Activated gamma-delta T cell (primary cell): ENCODE data around the gene GSX1.
"Not testable (repeated sequence)": the region's sequence is repeated elsewhere in the genome, so short reads cannot be mapped to it uniquely, and the experiment has no call there.

Experiments
- DNase-seq: peaks from one replicate; lab custom pipeline; 2025; lab: John Stamatoyannopoulos, UW

Gene GSX1

DNA sequence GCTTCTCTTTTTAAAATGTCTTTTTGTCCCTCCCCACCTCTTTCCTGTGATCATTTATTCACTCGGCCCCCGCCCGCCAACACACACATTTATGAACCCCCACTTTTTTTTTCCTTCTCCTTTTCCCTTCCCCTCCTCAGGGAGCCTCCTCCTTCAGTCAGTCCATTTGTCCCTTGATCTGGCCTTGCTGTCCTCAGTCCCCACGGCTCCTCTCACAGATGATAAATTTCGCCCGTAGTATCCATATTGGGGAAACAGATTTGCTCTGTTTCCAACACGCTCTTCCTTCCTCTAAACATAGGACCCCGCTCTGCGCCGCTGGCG is 2.0 kb downstream of the GSX1 start:
- no peak for DNase-seq

DNA sequence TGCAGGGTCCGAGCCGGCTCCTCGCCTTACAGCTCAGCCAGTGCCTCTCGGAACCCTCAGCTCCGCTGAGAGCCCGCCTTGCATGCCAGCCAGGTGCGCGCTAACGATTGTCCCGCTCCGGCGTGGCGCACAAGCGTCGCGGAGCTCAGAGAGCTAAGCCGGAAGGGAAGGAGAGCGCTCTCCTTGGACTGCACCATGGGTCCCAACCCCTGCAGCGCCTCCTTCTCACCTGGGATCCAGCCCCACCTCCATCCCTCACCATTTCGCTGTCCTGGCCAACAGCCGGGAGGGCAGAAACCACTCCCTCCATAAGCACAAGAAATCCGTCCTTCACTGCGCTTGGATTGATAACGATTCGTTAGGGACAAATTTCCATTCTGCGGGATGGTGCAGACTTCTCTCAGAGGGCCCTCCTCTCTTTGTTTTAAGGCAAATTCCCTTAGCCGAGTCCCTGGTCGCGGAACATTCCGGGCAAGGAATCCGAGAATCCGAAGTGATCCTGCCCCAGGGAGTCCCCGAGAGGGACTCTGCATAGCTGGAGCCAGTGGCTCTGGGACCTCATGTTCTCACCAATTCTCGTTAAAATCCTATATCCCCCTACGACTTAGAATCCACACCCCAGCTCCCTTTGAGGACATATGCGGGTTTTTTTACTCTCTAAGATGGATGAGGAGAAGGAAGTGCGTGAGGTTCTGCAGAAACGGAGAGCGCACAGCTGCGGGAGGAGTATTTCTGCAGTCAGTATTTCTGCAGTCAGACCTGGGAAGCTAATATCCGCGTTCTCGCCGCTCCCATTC is 2.8 kb downstream of the GSX1 start:
- DNase-seq = no peak

DNA sequence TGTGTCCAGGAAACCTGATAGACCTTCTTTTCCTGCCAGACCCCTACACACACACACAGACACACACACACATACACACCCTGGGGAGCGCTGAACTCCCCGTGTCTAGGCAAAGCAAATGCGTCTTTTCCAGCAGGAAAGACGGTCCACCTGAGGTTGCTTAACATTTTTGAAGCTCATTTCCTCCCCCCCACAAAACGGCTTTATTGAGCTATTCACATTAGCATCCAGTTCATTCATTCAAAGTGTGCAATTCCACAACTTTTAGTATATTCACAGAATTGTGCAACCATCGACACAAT is 3.4 kb downstream of the GSX1 start:
- DNase-seq = no peak

DNA sequence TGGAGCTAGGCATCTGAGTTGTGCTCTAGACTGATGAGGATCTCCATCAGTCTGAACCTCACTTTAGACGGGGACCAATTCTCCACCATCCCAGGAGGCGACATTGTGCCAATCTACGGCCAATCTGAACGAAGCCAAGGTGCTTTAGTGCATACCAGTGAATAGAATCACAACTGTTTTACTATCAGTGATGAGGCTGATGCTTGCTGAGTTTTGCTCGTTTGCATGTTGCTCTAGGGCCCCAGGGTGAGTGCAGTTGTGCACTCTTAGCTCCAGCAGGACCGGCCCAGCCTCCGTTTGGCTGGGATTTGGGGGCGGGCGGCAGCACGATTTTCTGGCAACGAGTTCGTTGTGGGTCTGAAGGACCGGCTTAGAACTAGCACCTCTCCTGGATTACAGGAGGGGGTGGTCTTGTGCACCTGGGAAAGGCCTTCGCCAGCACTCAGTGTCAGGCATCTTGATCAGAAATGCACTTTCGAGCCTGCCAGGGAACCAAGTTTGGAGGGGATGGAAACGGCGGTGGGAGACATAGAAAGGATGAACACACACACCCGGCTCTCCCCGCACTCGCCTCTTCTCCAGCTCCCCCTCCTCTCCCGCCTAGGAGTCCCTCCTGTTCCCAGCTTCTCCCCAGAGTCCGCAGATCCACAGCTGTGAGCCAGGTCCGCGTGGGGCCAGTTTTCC is 4.4 kb downstream of the GSX1 start:
- DNase-seq = no peak

DNA sequence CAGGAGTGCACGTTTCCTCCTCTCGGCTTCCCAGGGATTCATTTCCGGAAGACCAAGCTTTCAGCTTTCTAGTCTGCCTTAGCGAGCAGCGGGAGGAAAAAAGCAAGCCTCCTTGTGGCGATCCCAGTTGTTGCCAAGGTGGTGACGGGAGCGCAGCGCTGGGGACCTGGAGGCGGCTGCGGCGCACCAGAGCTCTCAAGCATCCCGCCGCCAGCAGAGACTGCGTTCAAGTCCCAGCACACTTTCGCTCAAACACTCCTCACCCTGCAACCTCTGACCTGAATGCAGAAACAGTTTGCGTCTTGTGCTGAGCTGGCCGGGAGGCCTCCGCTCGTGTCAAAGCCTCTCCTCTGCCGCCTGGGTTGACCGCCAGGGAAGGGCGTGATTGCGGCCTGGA is 4.9 kb downstream of the GSX1 start:
- DNase-seq = no peak

DNA sequence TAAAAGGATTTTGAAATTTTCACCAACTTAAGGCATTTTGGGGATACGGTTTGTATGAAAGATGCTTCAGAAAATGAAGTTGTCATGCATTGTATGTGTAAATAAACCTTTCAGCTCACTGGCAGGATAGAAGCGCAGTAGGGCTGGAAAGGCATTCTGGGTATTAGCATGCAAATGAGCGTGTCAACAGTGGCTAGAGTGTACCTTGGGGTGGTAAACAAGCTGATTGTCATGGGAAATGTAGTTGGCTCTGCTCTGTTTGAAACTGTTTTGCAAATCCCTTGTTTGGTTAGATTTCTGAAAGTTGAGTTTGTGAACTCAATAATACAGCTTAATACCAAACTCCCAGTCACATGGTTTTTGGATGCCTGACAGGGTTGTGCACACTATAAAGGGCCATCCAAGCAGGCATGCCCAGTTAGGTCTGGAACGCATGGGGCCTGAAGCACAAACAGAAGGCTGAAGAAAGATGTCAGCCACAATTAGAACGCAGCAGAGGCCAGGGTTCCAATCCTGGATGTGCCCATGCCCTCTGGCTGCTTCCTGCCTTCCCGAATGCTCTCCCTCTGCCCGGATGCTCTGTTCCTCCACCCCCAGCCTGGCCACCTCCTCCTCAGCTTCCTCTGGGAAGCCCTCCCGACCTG is 14.6 kb downstream of the GSX1 start:
- no peak for DNase-seq

DNA sequence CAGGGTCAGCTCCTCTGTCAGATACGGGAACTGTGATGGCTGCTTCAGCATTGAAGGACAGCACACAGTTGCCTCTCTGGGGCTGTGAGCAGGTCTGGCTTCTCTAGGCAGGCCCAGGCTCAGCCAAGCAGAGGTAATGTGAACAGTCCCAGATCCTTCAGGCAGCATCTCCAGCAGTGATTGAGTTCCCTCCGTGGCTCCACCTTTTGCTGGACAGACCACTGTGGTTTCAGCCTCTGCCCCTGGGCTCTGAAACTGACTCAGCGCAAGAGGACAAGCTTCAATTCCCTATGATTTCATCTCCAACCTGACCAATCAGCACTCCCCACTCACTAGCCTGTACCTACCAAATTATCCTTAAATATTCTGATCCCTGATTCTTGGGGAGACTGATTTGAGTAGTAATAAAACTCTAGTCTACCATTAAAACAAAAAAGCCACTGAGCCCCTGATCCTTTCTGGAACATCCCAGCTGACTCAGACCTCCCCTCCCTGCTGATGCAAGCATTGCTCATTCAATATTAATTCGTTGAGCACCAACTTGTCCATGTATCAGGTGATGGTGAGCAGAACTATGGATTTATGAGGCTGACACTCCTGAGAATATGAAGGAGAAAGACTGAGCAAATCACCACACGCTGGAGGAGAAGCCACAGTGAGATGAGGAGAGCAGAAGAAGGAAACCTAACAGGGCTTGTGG is 16.7 kb downstream of the GSX1 start:
- DNase-seq = no peak

DNA sequence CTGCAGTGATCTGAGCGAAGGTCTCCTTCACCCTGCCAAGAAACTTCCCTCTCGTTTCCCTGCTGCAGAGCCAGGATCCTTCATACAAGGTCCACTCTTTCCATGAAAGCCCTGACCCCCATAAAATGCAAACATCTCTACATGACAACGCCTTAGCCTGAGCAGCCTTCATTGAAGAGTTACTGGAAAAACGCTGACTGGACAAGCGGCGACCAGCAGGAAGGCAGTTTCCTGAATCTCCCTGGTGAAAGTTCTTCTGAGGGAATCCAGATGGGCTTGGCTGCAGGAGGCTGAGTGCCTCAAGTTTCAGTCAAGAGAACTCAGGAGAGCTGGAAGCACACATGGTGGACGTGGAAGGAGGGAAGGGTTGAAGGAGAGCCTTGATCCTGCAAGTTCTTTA is 17.7 kb downstream of the GSX1 start:
- DNase-seq = no peak

DNA sequence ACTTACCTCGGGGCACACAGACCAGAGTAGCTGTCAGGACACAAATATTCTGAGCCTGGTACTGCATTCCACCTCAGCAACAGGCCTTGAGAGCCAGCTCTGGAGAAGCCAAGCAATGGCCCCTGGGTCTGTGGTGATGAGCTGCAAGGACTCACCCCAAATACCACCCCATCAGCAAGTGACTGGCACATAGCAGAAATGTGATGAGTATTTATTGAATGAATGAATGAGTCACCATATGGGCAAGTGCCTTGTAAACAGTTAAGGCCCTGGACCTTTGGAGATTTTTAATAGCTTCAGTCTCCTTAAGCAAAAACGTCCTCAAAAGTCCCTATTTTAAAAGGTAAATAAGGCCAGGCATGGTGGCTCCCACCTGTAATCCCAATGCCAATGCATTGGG is 18.2 kb downstream of the GSX1 start:
- no peak for DNase-seq

DNA sequence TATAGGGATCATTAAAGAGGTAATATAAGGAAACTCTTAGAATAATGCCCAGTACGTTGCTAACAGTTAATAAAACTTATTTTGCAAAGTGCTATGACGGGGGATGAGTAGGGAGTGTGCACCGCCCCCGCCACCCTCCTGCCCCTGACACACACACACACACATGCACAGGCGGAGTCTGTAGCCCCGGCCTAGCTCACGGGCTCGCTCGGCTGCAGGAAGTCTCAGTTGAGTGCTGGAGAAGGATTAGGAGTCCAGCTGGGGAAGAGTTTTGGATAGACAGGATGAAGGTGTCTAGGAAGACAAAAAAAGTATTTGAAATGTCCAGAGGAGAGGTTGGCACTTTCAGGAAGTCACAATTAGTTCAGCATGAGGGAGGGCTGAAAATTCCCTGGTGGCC is 21.5 kb downstream of the GSX1 start:
- no peak for DNase-seq

DNA sequence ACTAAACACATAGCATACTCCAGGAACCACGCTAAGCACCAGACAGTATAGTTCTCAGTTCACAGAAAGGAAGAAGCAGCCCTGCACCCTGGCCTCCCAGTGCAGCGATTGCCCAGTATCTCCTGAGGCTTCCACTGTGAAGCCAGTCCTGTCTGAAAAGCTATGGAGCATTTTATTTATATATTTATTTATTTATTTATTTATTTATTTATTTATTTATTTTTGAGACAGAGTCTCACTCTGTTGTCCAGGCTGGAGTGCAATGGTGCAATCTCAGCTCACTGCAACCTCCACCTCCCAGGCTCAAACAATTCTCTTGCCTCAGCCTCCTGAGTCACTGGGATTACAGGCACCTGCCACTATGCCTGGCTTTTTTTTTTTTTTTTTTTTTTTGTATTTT is 25.5 kb downstream of the GSX1 start:
- not testable (repeated sequence) for DNase-seq

DNA sequence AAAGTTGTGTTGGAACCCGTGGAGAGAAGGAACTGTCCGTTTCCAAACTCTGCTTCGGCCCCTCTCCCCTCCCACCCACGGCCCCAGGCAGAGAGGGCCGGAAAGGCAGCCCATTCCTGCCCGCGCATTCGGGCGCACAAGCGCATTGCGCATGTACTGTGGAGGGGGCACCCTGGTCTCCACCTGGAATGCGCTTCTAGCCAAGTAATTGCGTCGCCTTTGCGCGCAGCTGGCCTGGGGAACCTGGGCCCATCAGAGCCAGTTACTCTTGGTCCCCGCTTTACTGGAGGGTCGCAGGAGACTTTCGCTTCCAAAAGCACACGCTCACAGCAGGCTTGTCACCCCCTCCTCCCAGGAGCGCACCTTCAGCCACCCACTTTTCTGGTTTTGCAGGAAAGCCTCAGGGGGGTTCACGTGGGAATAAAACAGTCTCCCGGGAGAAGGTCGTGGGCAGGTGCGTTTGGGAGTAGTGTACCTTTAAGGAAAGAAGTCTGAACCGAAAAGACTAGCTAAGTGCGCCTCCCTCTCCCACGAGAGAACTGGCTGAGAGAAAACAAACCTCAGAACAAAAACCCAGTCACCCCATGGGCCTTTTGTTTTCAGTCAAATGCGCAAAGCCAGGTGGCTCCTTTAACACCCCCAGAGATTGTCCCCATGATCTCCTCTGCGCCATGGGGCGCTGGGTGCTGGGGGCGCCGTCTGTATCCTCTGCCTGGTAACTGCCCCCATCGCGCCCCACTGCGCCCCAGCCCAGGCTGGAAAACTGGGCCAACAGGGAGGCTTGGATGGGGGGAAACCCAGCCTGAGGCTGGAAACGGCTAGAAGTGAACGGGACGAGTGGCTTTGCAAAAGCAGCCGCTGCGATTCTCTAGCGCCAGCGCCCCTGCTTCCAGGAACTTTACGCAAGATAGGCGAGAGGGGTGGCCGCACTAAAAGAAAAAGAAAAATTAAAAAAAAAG is 28.5 kb downstream of the GSX1 start:
- no peak for DNase-seq

DNA sequence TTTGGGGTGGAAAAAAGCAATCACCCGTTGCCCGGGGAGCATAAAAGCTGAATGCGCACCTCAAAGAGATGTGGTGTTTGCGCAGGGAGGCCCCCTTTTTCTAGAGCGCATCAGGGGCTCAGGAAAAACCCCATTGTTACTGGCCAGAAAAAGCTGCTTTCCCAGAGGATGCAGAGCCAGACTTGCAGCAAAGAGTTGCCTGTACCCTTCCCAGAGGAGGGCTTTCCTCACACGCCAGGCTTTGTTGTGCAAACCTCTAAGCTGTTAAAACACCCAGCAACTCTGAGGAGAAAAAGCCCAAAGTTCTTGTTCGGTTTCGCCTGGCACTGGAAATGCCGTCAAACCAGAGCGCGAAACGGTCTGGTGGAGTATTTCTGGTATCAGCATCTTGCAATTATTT is 29.3 kb downstream of the GSX1 start:
- no peak for DNase-seq

DNA sequence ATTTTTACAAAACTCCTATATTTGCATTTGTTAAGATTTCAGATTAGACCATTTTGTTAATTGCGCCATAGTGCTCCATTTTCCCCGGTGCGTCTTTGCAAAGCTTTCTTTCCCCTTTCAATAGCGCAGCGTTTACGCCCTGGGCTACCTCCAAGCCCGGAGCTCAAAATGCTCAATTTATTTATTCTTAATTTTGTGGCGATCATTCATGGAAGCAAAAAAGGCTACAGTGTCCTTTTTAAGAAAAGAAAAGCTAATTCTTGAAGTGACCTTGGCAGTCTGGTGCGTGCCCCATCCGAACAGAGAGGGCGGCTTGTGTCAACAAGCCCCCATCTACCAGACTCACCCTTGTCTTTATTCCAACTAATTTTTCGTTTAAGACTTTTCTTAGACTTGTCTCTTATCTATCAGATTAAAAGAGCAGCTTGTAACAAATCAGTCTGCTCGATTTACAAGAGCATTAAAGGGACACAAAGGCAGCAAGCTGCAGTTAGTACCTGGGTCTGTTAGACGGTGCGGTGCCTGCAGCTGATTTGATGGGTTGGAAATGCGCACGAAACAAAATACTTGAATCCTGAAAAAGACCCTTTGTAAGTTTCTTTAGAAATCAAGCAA is 30.1 kb downstream of the GSX1 start:
- no peak for DNase-seq

DNA sequence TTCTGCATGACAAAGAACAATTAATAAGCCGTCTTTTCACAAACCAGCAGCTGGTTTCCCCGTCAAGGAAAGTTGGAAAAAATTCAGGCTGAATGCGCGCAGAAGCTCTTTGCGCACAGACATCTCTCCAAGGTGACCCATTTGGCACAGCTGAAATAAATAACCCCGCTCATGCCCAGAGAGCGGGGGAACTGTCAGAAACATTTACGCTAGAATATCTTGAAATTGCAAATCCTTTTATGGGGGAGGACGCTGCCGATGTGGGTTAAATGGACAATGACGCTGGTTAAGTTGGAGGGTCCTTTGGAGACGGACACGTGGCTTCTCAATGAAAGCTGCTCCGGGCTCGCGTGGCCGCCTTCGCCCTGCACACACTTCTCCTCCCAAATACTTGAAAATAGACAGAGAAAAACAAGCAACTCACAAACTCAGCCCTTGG is 30.6 kb downstream of the GSX1 start:
- DNase-seq = no peak

DNA sequence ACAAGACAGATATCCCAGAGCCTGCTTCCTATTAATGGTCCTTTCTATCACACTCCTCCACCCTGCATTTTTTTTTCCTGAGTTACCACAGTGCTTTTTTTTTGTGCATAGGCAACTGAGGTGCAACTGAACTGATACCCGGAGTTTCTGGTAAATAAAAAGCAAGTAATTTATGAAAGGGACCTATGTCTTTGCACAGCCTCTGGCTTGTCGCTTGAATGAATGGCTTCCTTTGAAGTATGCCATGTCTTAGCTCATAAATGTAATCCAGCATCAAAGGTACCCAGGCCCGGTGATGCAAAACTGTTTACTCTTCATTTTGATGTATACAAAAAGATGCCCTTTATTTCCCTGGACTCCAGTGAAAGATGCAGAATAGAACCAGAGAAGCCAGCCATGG is 31.8 kb downstream of the GSX1 start:
- no peak for DNase-seq

DNA sequence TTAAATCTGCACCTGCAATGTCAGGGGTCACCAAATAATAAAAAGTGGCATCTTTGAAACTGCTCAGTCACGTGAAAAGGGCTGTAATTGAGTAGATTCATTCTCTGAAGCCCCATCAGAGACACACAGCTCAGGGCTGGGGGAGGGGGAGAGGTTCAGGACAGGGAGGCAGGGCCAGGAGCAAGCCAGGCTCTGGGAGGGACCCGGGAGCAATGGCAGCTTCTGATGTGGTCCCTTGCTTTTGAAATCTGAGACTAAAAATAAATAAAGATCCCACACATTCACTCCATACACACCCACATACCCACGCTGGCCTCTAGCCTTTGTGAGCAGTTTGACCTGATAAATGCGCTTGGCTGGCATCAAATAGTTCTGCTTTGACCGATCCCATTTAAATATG is 32.8 kb downstream of the GSX1 start:
- DNase-seq = no peak

DNA sequence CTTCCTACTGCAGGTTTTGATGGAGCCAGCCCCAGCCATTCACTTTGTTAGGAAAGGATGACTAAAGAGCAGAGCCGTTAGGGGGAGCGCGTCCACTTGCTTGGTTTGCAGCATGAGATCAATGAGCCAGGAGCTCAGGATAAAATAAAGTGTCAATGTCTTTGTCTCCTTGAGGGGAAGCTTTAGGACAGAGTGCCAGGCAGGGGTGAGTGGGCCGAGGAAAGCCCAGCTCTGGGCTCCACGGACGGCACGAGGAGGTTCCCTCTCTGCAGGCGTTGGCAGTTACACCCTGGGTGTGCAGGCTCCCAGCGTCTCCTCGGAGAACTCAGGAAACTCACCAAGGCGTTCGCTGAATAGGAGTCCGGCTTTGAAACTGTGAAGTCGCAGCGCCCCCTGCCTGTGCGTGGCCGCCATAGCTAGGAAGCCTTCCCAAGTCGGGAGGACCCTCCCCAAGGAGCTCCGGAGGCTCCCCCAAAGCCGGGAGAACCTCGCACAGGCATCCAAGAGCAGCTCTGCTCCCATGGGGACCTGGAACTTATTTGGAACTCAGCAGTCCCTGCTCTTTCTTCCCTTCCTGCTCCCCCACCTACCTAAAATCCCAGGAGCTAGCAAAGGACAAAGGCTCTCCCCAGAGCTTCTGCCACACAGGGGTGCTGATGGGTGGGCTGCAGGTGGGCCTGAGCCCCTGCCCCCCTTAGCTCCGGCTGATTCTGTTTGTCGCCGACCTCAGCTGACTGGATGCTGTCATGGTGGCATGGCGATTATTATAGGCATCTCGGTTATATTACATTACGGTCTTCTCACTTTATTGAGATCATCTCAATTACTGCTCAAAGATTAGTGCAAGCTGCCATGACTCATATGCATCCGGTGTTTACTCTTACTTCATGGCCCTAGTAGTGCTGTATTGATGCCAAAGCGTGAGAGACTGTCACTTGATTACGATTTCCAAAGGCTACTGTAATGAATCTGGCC is 34.4 kb downstream of the GSX1 start:
- DNase-seq = peak; percentile 34

DNA sequence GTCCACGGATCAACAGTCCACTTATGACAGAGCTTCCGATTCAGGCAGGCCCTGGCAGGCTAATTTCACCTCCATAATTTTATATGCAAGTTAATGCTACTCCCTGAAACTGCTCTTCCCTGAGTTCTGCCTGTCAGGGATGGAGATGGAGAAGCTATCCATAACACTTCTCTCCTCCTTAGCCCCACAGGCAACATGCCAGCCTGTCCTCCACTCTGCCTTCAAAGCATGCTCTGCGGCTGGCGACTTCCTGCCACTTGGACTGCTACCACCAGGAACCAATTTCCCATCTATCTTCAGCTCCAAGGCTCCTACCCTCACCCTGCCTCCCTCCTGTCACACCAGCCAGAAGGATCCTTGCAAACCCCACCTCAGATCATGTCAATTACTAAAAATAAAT is 35.4 kb downstream of the GSX1 start:
- no peak for DNase-seq

DNA sequence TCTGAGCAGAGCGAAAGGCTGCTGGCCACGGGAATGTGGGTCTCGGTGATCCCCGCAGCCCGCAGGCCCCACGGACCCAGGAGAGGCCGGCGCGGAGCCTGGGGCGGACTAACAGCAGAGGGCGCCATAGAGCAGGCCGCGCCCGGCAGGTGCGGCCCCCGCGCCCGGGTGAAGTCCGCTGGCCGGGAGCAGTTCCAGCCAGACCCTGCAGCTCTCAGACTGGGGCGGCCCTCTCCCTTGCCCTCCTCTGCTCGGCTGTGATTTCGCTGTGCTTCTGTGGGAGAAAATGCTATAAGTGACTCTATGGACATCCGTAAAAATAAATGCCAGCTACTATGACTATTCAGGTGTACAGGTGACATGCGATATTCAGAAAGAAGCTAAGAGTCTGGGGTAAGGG is 37.7 kb downstream of the GSX1 start:
- DNase-seq = peak; percentile 37
